IMR-90 (cell line): Measurements from ENCODE around the gene CYP2W1. TPM values are rescaled to one million over a fixed set of nuclear protein-coding genes. Genes with fewer than 3 reads are reported as not detected.

Experiments used
- ATAC-seq: fragments of 200-7000 bp; cut with Tn5 transposase; 2 replicates; pipeline ENCODE4 v1.9.1; 2020; ENCODE audit warnings: low read depth, mild to moderate bottlenecking, moderate library complexity
- BruUV-seq: library from RNA; stranded (reverse); fragments of 400-500 nt; replicated peaks from 2 replicates; lab custom pipeline; 2021; lab: Mats Ljungman, UMichigan
- CTCF ChIA-PET: fragments of 300-600 bp; formaldehyde crosslinking; extraction: SDS; loops from one replicate; lab custom pipeline; 2021; ENCODE audit warnings: antibody characterized with exemption; lab: Yijun Ruan, JAX
- POLR2A ChIA-PET: fragments of 300-600 bp; sonication (Branson Sonifier 250); formaldehyde crosslinking; loops from one replicate; lab custom pipeline; 2022; ENCODE audit warnings: antibody characterized with exemption; ENCODE audit not compliant: unreplicated experiment; lab: Charles Lee
- DNase-seq: peaks from one replicate; pipeline ENCODE4 v3.0.0; 2013
- H2AFZ ChIP-seq: replicated peaks from 2 replicates; pipeline ENCODE3; 2013; ENCODE audit warnings: low read length, mild to moderate bottlenecking; ENCODE audit not compliant: poor library complexity
- H2AK5ac ChIP-seq: 2 replicates; pipeline ENCODE4 v1.6.1; 2013; ENCODE audit warnings: low read depth, low read length, inconsistent platforms
- H2AK9ac ChIP-seq: replicated peaks from 2 replicates; pipeline ENCODE3; 2013; ENCODE audit warnings: mild to moderate bottlenecking, low read depth, low read length, moderate library complexity; ENCODE audit not compliant: poor library complexity
- H2BK120ac ChIP-seq: 2 replicates; pipeline ENCODE4 v1.6.1; 2013; ENCODE audit warnings: low read depth, low read length, inconsistent platforms
- H2BK15ac ChIP-seq: 3 replicates; pipeline ENCODE4 v1.6.1; 2013; ENCODE audit warnings: low read depth, low read length, inconsistent platforms
- H2BK20ac ChIP-seq: 2 replicates; pipeline ENCODE4 v1.6.1; 2013; ENCODE audit warnings: low read depth, mild to moderate bottlenecking, inconsistent platforms, low read length, moderate library complexity
- H2BK5ac ChIP-seq: 2 replicates; pipeline ENCODE4 v1.6.1; 2013; ENCODE audit warnings: mild to moderate bottlenecking, low read depth, low read length, inconsistent platforms; ENCODE audit not compliant: poor library complexity, severe bottlenecking
- H3K14ac ChIP-seq: replicated peaks from 2 replicates; pipeline ENCODE4 v1.6.1; 2013; ENCODE audit warnings: low read depth, low read length, inconsistent platforms
- H3K18ac ChIP-seq: 2 replicates; pipeline ENCODE4 v1.6.1; 2013; ENCODE audit warnings: low read depth, low read length, control low read depth
- H3K23ac ChIP-seq: 2 replicates; pipeline ENCODE4 v1.6.1; 2013; ENCODE audit warnings: low read depth, low read length, inconsistent platforms
- H3K27ac ChIP-seq: 2 replicates; pipeline ENCODE4 v1.5.1; 2013; ENCODE audit warnings: mild to moderate bottlenecking, control low read depth, low read length; ENCODE audit not compliant: insufficient read depth
- H3K27me3 ChIP-seq: 2 replicates; pipeline ENCODE4 v1.6.1; 2013; ENCODE audit warnings: low read length; ENCODE audit not compliant: control insufficient read depth, insufficient read depth
- H3K36me3 ChIP-seq: 2 replicates; pipeline ENCODE4 v1.6.1; 2013; ENCODE audit warnings: low read length, mixed read lengths; ENCODE audit not compliant: control insufficient read depth, insufficient read depth
- H3K4ac ChIP-seq: 2 replicates; pipeline ENCODE4 v1.6.1; 2013; ENCODE audit warnings: low read depth, low read length, inconsistent platforms
- H3K4me1 ChIP-seq: 2 replicates; pipeline ENCODE4 v1.6.1; 2013; ENCODE audit warnings: low read length, mixed read lengths; ENCODE audit not compliant: control insufficient read depth, insufficient read depth
- H3K4me2 ChIP-seq: 2 replicates; pipeline ENCODE4 v1.6.1; 2013; ENCODE audit warnings: low read depth, mild to moderate bottlenecking, control low read depth, low read length, moderate library complexity
- H3K4me3 ChIP-seq: 2 replicates; pipeline ENCODE4 v1.5.1; 2013; ENCODE audit warnings: low read depth, mild to moderate bottlenecking, control low read depth, low read length, moderate library complexity; ENCODE audit not compliant: insufficient read depth
- H3K56ac ChIP-seq: 2 replicates; pipeline ENCODE4 v1.6.1; 2013; ENCODE audit warnings: low read length, inconsistent platforms; ENCODE audit not compliant: insufficient read depth; ENCODE audit errors: extremely low read depth
- H3K79me1 ChIP-seq, 2 experiments: 2 replicates each; pipeline ENCODE4 v1.6.1; 2013; ENCODE audit warnings: low read length in 2 of 2, inconsistent platforms in 1 of 2, low read depth in 1 of 2
- H3K9ac ChIP-seq: 2 replicates; pipeline ENCODE4 v1.6.1; 2013; ENCODE audit warnings: low read depth, low read length, control low read depth
- H3K9me1 ChIP-seq: 2 replicates; pipeline ENCODE4 v1.6.1; 2013; ENCODE audit warnings: low read length, inconsistent platforms; ENCODE audit not compliant: insufficient read depth
- H3K9me3 ChIP-seq: 2 replicates; pipeline ENCODE4 v1.6.1; 2013; ENCODE audit warnings: low read length; ENCODE audit not compliant: control insufficient read depth, insufficient read depth
- H4K20me1 ChIP-seq: 2 replicates; pipeline ENCODE4 v1.6.1; 2013; ENCODE audit warnings: low read length, inconsistent platforms; ENCODE audit not compliant: insufficient read depth
- H4K5ac ChIP-seq: 2 replicates; pipeline ENCODE4 v1.6.1; 2013; ENCODE audit warnings: mild to moderate bottlenecking, low read depth, low read length, control low read depth
- H4K8ac ChIP-seq, 2 experiments: 2 replicates each; pipeline ENCODE4 v1.6.1; 2013; ENCODE audit warnings: low read depth in 2 of 2, low read length in 2 of 2, control low read depth in 1 of 2, inconsistent platforms in 1 of 2
- H4K91ac ChIP-seq: 2 replicates; pipeline ENCODE4 v1.6.1; 2013; ENCODE audit warnings: low read depth, low read length, inconsistent platforms; ENCODE audit not compliant: insufficient read depth
- BHLHE40 ChIP-seq: fragments of 150-350 bp; IDR thresholded peaks from 2 replicates; pipeline ENCODE4 v1.6.1; 2016; ENCODE audit warnings: mild to moderate bottlenecking, low read depth, low read length
- CEBPB ChIP-seq: IDR thresholded peaks from 2 replicates; pipeline ENCODE4 v1.6.1; 2012; ENCODE audit warnings: low read depth, low read length, improper control_type of control experiment
- CTCF ChIP-seq: conservative IDR thresholded peaks from 2 replicates; pipeline ENCODE4 v1.5.1; 2012; ENCODE audit warnings: mild to moderate bottlenecking, low read depth, low read length, improper control_type of control experiment
- FOS ChIP-seq: fragments of 150-350 bp; IDR thresholded peaks from 2 replicates; pipeline ENCODE4 v1.6.1; 2016; ENCODE audit warnings: low read depth, low read length
- MAFK ChIP-seq: IDR thresholded peaks from 2 replicates; pipeline ENCODE4 v1.6.1; 2012; ENCODE audit warnings: low read depth, low read length, improper control_type of control experiment
- MAZ ChIP-seq: IDR thresholded peaks from 2 replicates; pipeline ENCODE4 v1.6.1; 2012; ENCODE audit warnings: low read depth, mild to moderate bottlenecking, low read length, improper control_type of control experiment, moderate library complexity, borderline replicate concordance
- MXI1 ChIP-seq: IDR thresholded peaks from 2 replicates; pipeline ENCODE4 v1.6.1; 2012; ENCODE audit warnings: low read depth, mild to moderate bottlenecking, low read length, moderate library complexity, borderline replicate concordance
- NFE2L2 ChIP-seq: fragments of 150-350 bp; IDR thresholded peaks from 2 replicates; pipeline ENCODE4 v1.6.1; 2016; ENCODE audit warnings: low read depth, mild to moderate bottlenecking, low read length
- POLR2A ChIP-seq: IDR thresholded peaks from 2 replicates; pipeline ENCODE4 v1.6.1; 2012; ENCODE audit warnings: mild to moderate bottlenecking, low read depth, low read length
- RCOR1 ChIP-seq: IDR thresholded peaks from 2 replicates; pipeline ENCODE4 v1.6.1; 2012; ENCODE audit warnings: mild to moderate bottlenecking, low read length, improper control_type of control experiment; ENCODE audit not compliant: insufficient replicate concordance
- RFX5 ChIP-seq: IDR thresholded peaks from 2 replicates; pipeline ENCODE4 v1.8.0; 2012; ENCODE audit warnings: low read depth, mild to moderate bottlenecking, low read length, moderate library complexity
- SMC3 ChIP-seq: fragments of 150-350 bp; IDR thresholded peaks from 2 replicates; pipeline ENCODE4 v1.6.1; 2016; ENCODE audit warnings: low read depth, mild to moderate bottlenecking, antibody characterized with exemption, low read length, moderate library complexity
- USF2 ChIP-seq: fragments of 150-350 bp; IDR thresholded peaks from 2 replicates; pipeline ENCODE4 v1.6.1; 2017; ENCODE audit warnings: mild to moderate bottlenecking, antibody characterized with exemption, low read length, low read depth
- WGBS, 2 experiments: methylation state at CpG; one replicate each; pipeline versions ENCODE4 v1.1.5 to v1.1.7; 2013; ENCODE audit warnings: missing lambda C conversion rate in 2 of 2; ENCODE audit not compliant: insufficient read length in 1 of 2; ENCODE audit errors: extremely low coverage in 2 of 2; 5-methylcytosine and 5-hydroxymethylcytosine counted together
- dilution Hi-C: fragments of 300-500 bp; cut with HindIII; formaldehyde crosslinking; loops from one replicate; pipeline ENCODE4 v1.14.3; 2018; ENCODE audit warnings: low sequenced_read_pairs; ENCODE audit not compliant: unreplicated experiment
- in situ Hi-C: fragments of 300-500 bp; cut with MboI; formaldehyde crosslinking; loops from 3 replicates; pipeline ENCODE4 v1.14.3; 2019; ENCODE audit warnings: low sequenced_read_pairs, inconsistent platforms, mixed read lengths
- intact Hi-C: fragments of 100-400 bp; cut with micrococcal nuclease; formaldehyde crosslinking; loops from 2 replicates; pipeline ENCODE4 v1.10.0; 2022
- polyA plus RNA-seq, 3 experiments: library from polyadenylated mRNA; depleted of rRNA; stranded (reverse); fragments of >200 nt; gene quantifications; 2 replicates each; pipeline ENCODE4 v1.2.3, GENCODE V29; 2012; ENCODE audit warnings: low replicate concordance in 1 of 3
- total RNA-seq: library from RNA; depleted of rRNA; stranded (reverse); fragments of >200 nt; gene quantifications from 2 replicates; pipeline ENCODE4 v1.2.3, GENCODE V29; 2012

The CYP2W1 gene
- total and polyA plus RNA-seq, 2 of the 4 experiments (the other 2 are of a cell fraction) = not detected

GRCh38 chr7:979886-980571 lies 3.0 kb upstream of the CYP2W1 start:
- 59% methylated on average over 5 of the region's 15 CpGs; no CpG with 5 or more reads in 1 of the 2 experiments for WGBS, 2 experiments
- ATAC-seq (no peak), DNase-seq (no peak)
- H4K5ac ChIP-seq = no peak overlapping the region
- no peak overlapping the region for H2AK9ac ChIP-seq
- H4K91ac ChIP-seq = no peak overlapping the region
- CTCF ChIA-PET = no interaction called here
- peaks cover 4% of the 10 kb centered on the region; the same call in 1 of the 2 replicates for H3K4me1 ChIP-seq
- H3K56ac ChIP-seq = no peak overlapping the region
- peaks cover 0 to 2% of the 10 kb centered on the region in 2 experiments; a peak in 3 of 4 replicates for H3K79me1 ChIP-seq
- no TSS peak for BruUV-seq
- H3K9me3 ChIP-seq = no peaks in the 10 kb centered on the region
- no peak overlapping the region for H2BK120ac ChIP-seq
- H3K9ac ChIP-seq = no peak overlapping the region
- POLR2A ChIA-PET = no interaction called here
- H3K4ac ChIP-seq = no peak overlapping the region
- no peak overlapping the region for H2AK5ac ChIP-seq
- no peak overlapping the region for H3K4me2 ChIP-seq
- intact Hi-C loops (no loop called here), dilution Hi-C loops (no loop called here), in situ Hi-C loops (no loop called here)
- no peak overlapping the region for H3K27ac ChIP-seq
- no peak overlapping the region for H3K18ac ChIP-seq
- H3K27me3 ChIP-seq = no peaks in the 10 kb centered on the region; the same call in 1 of the 2 replicates
- no peak overlapping the region for H3K4me3 ChIP-seq
- H3K14ac ChIP-seq = no peak overlapping the region
- no peaks in the 10 kb centered on the region for H3K9me1 ChIP-seq
- H2BK5ac ChIP-seq = no peak overlapping the region
- no peak overlapping the region for H2AFZ ChIP-seq
- no peak overlapping the region for H2BK20ac ChIP-seq
- H4K8ac ChIP-seq = no peak overlapping the region
- H3K36me3 ChIP-seq = no peaks in the 10 kb centered on the region
- TF ChIP-seq USF2 = no peak
- TF ChIP-seq MAFK = no peak
- no peak for TF ChIP-seq RFX5
- TF ChIP-seq RCOR1 = no peak
- TF ChIP-seq FOS = no peak
- no peak for TF ChIP-seq MXI1
- no peak for TF ChIP-seq CEBPB
- no peak for TF ChIP-seq MAZ
- TF ChIP-seq BHLHE40 = no peak
- no peak for TF ChIP-seq SMC3
- no peak for TF ChIP-seq POLR2A
- no peak for TF ChIP-seq NFE2L2
- TF ChIP-seq CTCF = no peak
- H2BK15ac ChIP-seq = no peak overlapping the region
- no peak overlapping the region for H3K23ac ChIP-seq
- H4K20me1 ChIP-seq = peaks cover 3% of the 10 kb centered on the region; the same call in 1 of the 2 replicates
